DND-41 (cell line): ENCODE results near the gene U2SURP.

ENCODE experiments used
- CTCF ChIP-seq: IDR thresholded peaks from 2 replicates; pipeline ENCODE4 v1.5.1; 2012; ENCODE audit warnings: borderline replicate concordance, low read length, moderate library complexity, mild to moderate bottlenecking; ENCODE audit not compliant: poor library complexity, severe bottlenecking; ENCODE audit errors: extremely low read depth
- EZH2 ChIP-seq: IDR thresholded peaks from 3 replicates; pipeline ENCODE4 v1.6.1; 2012; ENCODE audit warnings: borderline replicate concordance, low read depth, mild to moderate bottlenecking, moderate library complexity, low read length, inconsistent platforms; ENCODE audit not compliant: severe bottlenecking

- no peak for TF ChIP-seq EZH2
- TF ChIP-seq CTCF: no peak
Measured at GRCh38 chr3:142962175-142962519, 39.2 kb upstream of the U2SURP start.
